ENCODE results near the gene PDE7B.
A peak's percentile ranks its signal among the peaks of the same experiment; 100 is the strongest.

Gene PDE7B

GRCh38 chr6:136037242-136037875, 185.9 kb downstream of the PDE7B start:
- DNase-seq: no peak

DNA sequence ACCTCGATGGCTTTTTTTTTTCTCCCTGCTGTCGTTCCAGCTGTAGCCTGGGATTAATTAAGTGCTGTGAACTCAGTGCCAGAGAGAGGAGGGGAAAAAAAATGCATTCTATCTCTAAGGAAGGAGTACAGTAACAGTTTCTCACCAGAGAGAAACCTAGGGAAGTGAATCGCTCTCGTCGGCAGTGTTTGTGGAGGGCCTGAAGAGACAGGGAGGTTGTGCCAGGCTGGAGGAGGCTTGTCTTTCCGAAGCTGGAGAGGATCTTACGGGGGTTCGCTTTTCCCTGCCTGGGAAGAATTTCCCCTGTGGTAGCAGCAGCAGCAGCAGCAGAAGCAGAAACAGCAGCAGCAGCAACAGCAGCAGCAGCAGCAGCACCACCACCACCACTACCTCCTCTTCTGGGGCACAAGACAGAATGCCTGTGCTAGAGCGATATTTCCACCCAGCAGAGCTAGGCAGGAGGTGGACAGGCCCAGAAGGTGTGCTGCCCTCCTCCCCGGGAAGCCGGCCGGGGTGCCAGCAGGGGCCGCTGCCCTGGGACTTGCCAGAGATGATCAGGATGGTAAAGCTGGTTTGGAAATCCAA, 186.5 kb downstream of the PDE7B start:
- DNase-seq: no peak

DNA sequence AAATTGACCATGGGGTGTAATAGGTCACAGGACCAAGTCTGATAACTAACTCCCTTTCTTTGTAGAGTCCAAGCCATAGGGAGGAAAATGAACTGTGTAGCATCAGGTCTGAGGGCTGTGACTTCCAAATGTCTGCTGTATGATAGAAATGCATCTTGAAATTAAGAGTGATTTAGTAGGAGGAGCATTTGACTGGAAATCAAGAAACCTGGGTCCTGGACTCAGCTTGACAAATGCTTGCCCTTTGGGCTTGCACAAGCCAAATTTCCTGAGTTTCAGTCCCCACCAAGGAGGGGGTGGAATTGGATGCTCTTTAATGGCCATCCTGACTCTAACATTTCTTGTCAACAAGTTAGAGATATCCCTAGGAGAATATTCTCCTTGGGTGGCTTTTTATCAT, 187.0 kb downstream of the PDE7B start:
- DNase-seq: no peak

DNA sequence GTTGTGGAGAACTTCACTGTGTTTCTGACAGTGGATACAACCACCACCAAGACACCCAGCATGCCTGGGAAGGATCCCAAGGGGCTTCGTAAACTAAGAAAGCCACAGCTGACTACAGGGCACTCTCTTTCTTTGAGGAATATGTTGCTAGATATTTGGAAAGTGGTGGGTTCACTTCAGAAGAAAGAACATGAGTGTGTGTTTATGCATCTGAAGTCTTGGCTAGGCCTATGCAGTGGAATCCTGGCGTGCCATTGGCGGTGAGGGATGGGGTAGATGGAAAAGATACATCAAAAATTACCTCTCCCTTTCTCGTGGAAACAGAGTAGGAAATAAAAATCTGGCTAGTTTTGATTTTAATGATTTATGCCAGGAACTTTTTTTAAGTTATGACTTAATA, 187.7 kb downstream of the PDE7B start:
- no peak for DNase-seq

DNA sequence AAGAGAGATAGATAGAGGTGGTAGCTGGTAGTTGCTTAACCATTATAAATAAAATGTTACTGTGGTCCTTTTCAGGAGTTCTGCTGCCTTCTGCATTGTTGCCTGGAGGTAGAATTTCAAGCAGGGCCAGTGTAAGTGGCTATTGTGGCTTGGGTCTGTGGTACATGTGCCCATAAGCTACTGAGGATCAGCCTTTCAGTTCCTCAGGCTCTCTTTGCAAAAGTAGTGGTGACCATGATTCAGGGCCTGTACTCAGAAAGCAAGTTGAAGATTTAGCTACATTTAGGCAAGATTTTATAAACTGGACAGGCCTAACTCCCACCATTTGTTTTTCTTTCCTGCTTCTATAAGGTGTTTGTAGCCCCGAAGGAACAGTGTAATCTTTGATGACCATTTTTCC, 199.0 kb downstream of the PDE7B start:
- DNase-seq: no peak

DNA sequence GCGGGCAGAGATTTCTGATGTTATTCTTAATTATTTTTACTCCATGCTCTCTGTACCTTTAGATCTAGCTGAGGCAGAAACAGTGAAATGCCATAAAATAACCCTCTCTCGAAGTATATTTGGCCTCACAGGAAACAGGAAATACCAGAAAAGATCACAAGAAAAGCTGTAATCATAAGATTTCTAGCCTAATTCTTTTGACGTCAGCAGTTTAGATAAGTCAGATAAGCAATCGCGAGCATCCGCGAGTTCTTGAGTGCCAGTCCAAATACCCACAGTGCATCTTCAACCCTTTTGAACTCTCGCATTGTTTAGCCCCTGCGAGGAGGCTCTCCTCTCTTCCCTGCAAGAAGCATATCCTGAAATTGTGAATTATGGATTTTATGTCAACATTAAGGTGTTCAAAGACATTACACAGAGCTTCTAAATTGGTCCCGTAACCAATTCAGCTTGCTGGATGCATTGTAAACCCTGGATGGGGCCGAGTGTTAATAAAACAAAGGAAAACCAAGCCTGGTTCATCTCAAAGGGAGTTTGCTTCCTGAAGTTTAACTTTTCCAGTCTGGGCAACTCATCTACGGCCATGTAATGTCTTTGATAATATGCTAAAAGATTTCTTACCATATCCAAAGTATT, 199.8 kb downstream of the PDE7B start:
- DNase-seq: peak; percentile 37

DNA sequence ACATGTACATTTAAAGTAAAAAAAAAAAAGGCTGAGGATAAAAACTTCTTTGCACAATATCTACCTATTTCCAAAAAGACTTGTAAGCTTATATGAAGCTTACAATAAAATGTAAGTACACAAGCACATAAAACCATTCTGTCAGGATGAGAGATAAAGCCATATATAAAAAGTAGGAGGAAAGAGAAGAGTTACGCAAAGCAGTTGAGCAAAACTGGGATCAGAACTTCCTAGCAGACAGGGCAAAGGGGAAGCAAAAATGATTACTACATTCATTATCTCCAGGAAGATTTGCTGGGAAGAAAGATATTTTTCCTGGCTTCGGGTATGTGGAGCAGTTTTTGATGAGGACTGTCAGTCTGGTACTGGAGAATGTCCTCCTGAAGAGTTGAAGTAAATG, 200.5 kb downstream of the PDE7B start:
- no peak for DNase-seq

- DNase-seq: no peak
These were observed 207.4 kb downstream of the PDE7B start for GRCh38 chr6:136058852-136059251.

DNA sequence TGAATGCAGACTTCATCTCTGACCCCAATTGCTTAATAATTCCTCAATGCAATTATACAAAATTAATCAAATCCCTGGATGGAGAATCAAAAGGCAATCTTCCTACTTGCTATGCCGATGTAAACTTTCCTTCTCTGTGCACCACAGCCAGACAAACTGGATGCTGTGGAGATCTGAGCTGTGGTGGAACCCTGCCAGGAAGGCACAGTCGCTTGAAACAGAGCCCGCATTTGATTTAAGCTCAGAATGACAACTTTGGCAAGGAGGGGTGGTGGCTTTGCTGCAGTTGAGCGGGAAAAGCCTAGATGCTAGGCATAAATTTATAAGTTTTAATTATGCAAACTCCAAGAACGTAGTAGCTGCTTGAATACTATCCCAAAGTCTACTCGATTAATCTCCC, 207.8 kb downstream of the PDE7B start:
- no peak for DNase-seq

- no peak for DNase-seq
These were observed 208.6 kb downstream of the PDE7B start for GRCh38 chr6:136060052-136060451.

DNA sequence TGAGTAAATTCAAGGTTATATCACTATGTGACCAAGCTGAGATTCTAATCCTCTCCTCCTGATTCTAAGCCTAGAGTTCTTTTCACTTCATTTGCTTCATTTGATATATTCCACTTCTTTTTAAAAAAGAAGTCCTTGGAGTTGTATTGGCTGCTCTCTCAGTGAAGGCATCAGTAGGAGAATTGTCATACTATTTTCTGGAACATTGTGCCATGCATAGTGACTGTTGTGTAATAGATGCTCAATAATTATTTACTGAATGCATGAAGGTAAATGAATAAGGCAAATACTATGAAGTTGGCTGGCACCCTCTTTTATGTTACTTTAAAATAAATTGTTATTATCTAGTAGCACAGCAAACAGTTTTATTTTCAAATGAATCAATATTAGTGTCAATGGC, 209.3 kb downstream of the PDE7B start:
- DNase-seq: no peak

GRCh38 chr6:136061701-136062100, 210.2 kb downstream of the PDE7B start:
- no peak for DNase-seq

GRCh38 chr6:136063096-136063495, 211.6 kb downstream of the PDE7B start:
- DNase-seq: no peak

DNA sequence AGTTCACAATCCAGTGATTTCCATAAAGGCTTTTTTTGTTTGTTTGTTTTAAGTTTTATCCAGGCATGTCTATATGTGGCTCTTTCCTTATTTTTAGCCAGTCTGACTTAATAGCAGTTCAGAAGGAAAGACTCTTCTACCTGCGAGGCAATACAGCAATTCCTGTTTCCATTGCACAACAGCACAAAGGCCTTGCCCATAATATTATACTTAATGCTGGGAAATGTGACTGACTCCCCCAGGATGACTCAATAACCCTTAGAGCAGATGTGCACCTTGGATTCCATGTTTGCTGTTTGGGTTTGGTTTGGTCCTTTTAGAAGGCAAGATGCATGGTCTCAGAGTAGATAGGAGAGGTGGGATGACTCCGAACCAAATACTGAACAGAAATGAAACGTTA, 214.5 kb downstream of the PDE7B start:
- DNase-seq: no peak

- DNase-seq: no peak
These were observed 216.3 kb downstream of the PDE7B start for GRCh38 chr6:136067731-136068341.

- DNase-seq: no peak
These were observed 217.6 kb downstream of the PDE7B start for GRCh38 chr6:136069119-136069518.

DNA sequence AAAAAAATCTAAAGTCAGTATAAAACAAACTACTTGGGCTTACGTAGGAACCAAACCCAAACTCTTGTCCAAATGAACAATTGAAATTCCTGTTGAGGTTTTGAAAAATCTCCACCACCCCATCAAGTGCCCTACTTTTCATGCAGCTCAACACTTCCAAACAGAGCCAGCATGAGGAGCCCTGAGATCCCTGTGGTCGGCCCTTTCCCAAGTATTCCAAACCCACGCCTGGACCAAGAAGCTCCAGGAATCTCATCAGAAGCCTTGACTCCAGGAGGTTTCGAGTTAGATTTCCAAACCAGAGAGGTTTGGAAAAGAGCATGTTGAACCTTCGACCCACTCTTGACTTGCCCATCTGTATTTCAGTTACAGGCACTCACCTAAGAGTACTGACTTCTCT, 219.3 kb downstream of the PDE7B start:
- DNase-seq: no peak

GRCh38 chr6:136072691-136073090, 221.2 kb downstream of the PDE7B start:
- no peak for DNase-seq

DNA sequence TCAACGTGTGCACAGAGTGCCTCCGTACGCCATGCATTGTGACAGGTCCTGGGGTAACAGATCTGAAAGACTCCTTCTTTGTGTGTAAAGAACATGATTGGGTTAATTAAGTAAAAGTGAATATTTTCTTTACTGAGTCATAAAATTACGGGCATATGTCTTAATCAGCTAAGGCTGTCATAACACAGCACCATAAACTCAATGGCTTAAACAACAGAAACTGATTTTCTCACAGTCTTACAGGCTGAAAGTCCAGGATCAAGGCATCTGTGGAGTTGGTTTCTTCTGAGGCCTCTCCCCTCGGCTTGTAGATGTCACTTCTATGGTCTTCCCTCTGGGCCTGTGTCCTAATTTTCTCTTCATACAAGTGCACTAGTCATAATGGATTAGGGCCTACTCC, 221.7 kb downstream of the PDE7B start:
- no peak for DNase-seq

DNA sequence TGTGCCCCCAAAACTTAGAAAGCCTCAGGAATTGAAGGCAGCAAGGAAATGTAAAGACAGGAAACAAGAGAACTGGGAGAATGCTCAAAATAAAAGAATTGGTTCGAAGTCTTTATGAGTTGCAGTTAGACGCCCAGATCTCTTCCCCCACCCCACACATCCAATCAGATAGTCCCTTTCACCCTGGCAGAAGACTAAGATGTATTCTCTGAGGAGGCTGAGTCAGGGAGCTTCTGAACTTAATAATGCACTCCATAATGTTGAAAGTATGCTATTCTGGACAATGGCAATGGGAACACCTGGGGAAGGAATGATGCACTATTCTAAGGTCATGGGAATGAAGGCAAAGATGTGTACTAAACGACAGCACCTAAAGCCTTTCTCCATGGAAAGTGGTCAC, 225.0 kb downstream of the PDE7B start:
- DNase-seq: no peak

- no peak for DNase-seq
These were observed 226.5 kb downstream of the PDE7B start for GRCh38 chr6:136077834-136078576.

DNA sequence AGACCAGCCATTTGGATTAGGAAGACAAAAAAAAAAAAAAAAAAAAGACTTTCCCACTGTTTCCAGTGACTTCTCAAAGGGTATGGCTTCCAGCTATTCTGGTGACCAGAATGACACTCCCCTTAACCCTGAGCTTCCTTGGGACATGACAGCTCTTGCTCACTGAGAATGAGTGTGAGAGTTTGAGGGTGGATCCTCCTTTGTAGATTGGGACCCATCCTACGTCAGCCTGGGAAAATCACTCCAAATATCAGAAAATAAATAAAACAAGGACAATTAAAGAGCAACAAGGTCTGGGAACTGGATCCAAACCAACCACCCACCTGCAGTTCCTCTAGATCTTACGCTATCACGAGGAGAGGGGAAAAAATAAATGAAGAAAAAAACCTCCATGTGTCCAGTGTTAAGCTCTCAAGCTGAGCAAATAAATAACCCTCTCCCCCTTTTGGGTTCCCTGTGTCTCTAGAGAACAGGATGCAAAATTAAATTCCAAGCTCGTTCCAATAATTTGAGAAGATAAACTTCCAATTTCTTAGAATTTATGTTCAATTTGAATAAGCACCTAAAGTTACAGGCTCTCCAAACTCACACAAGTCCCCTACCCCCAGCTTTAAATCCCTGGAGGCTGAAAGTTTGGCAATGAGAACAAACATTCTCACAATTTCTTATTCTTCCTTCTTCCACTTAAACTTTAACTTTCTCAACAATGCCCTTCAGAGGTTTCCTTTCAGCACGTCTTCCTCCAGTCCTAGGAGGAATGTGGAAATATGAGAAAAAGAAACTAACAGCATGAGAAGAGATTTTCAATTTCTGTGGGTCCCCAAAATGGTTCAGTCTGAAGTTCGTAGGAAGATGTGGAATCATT, 228.4 kb downstream of the PDE7B start:
- DNase-seq: no peak

DNA sequence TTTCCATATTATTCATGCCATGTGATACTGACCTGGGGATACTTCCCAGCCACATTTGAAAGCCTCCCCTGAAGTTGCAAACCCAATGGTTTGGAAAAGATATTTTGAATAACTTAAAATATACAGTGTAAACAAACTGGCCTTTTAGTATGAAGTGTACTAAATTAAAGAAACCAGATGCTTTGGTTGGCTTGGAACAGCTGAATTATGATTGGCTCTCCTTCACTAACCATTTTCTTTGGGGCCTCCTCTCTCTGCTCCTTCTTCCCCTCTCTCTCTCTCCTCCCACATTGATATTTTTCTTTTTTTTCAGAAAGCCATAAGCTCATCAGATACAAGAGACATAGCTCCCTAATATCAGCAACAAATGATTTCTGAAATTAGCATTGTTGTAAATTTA, 232.0 kb downstream of the PDE7B start:
- no peak for DNase-seq
